Measurements from ENCODE around the gene PRPF19.

The PRPF19 gene

DNA sequence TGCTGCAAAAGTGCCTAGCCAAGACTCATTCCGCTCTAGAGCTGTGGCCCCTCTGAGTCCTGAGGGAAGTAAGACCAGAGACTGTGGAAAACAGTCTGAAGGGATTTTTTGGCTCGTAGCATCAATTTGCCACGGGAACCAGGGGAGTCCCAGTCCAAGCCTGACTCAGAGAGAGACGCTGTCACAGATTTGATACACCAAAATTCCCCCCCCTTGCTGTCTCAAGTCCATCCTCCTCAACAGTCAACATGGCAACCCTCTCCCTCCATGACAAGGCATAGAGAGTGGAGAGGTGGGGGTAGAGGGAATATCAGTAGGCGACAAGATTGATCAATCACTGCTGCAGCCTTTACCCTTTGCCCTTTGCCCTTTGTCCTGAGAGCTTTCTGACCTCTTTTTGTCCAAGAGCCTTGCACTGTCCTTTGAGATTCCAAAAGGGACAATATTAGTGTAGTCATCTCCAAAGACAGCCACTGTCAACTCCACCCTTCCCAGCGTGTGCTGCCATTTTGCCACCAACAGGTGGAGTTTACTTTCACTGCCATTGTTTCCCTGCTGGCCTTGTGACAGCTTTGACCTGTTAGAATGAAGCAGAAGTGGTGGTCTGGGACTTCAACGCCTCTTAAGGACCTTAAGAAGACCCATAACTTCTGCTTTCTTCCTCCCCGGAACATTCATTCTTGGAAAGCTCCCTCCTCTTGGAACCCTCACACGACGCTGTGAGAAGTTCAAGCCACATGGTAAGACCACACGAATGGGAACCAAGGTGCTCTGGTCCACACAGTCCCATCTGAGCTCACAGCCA is 38.3 kb upstream of the PRPF19 start:
- H3K36me3 ChIP-seq (ENCODE audit: insufficient read depth, low read length), result no peaks in the 10 kb centered on the region
- H3K9me3 ChIP-seq (ENCODE audit: insufficient read depth, low read length, severe bottlenecking), result no peaks in the 10 kb centered on the region
- no peak overlapping the region for H3K4me2 ChIP-seq (ENCODE audit: insufficient read depth, low read length)
- H2AFZ ChIP-seq (ENCODE audit: low read depth, low read length), result no peak overlapping the region
- no peaks in the 10 kb centered on the region for H3K4me1 ChIP-seq (ENCODE audit: insufficient read depth, low read length)
- no peaks in the 10 kb centered on the region for H3K27me3 ChIP-seq (ENCODE audit: insufficient read depth, low read length, poor library complexity)
- DNase-seq, result no peak
- no peak for ATAC-seq (ENCODE audit: insufficient read depth, low read depth)
- H4K20me1 ChIP-seq (ENCODE audit: insufficient read depth, low read length), result no peaks in the 10 kb centered on the region
- H3K9ac ChIP-seq (ENCODE audit: low read depth, low read length), result no peak overlapping the region
- TF ChIP-seq EZH2 (IDR thresholded peaks at IDR 0.05; ENCODE audit: borderline replicate concordance, low read depth, low read length, severe bottlenecking), result no peak
- TF ChIP-seq, protein P1, sequence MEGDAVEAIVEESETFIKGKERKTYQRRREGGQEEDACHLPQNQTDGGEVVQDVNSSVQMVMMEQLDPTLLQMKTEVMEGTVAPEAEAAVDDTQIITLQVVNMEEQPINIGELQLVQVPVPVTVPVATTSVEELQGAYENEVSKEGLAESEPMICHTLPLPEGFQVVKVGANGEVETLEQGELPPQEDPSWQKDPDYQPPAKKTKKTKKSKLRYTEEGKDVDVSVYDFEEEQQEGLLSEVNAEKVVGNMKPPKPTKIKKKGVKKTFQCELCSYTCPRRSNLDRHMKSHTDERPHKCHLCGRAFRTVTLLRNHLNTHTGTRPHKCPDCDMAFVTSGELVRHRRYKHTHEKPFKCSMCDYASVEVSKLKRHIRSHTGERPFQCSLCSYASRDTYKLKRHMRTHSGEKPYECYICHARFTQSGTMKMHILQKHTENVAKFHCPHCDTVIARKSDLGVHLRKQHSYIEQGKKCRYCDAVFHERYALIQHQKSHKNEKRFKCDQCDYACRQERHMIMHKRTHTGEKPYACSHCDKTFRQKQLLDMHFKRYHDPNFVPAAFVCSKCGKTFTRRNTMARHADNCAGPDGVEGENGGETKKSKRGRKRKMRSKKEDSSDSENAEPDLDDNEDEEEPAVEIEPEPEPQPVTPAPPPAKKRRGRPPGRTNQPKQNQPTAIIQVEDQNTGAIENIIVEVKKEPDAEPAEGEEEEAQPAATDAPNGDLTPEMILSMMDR (IDR thresholded peaks at IDR 0.05; ENCODE audit: borderline replicate concordance, extremely low read depth, low read length, poor library complexity, severe bottlenecking), result peak; percentile 35
- H3K79me2 ChIP-seq (ENCODE audit: insufficient read depth, low read length), result no peaks in the 10 kb centered on the region
- H3K4me3 ChIP-seq (ENCODE audit: low read depth in 1 of 2, low read length in 2 of 2), result no peak overlapping the region
- H3K27ac ChIP-seq (ENCODE audit: low read length), result no peak overlapping the region

DNA sequence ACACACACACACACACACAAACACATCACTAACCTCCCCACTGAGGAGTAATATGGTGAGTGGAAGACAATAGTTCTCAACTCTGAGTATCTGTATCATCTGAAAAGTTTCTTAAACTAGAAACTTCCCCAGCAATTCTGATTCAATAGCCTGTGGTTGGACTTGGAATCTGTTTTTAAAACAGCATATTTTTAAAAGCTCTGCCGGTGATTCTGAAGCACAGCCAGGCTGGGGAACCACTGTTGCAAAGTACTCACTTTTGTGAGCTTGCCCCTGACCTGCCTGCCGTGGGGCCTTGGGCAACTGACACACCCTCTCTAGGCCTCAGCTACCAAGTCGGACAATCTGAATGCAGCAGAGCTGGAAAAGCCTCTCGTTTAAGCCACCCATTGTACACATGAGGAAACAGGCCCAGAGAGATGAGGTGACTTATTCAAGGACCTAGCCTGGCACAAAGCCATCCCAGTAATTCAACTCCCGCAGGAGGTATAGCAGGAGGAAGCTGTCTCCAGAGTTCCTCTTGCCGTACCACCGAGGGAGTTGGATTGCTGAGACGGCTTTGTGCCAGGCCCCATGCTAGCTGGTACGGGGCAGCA is 36.7 kb upstream of the PRPF19 start:
- H3K27me3 ChIP-seq (ENCODE audit: insufficient read depth, low read length, poor library complexity), result peaks cover 4% of the 10 kb centered on the region
- H3K4me3 ChIP-seq (ENCODE audit: low read depth in 1 of 2, low read length in 2 of 2), result no peak overlapping the region
- no peak overlapping the region for H2AFZ ChIP-seq (ENCODE audit: low read depth, low read length)
- H3K36me3 ChIP-seq (ENCODE audit: insufficient read depth, low read length), result no peaks in the 10 kb centered on the region
- ATAC-seq (ENCODE audit: insufficient read depth, low read depth) (no peak), DNase-seq (no peak)
- H3K9ac ChIP-seq (ENCODE audit: low read depth, low read length), result no peak overlapping the region
- H4K20me1 ChIP-seq (ENCODE audit: insufficient read depth, low read length), result no peaks in the 10 kb centered on the region
- H3K4me2 ChIP-seq (ENCODE audit: insufficient read depth, low read length), result no peak overlapping the region
- H3K9me3 ChIP-seq (ENCODE audit: insufficient read depth, low read length, severe bottlenecking), result no peaks in the 10 kb centered on the region
- TF ChIP-seq, protein P1 (IDR thresholded peaks at IDR 0.05; ENCODE audit: borderline replicate concordance, extremely low read depth, low read length, poor library complexity, severe bottlenecking), result no peak
- no peak for TF ChIP-seq EZH2 (IDR thresholded peaks at IDR 0.05; ENCODE audit: borderline replicate concordance, low read depth, low read length, severe bottlenecking)
- no peak overlapping the region for H3K27ac ChIP-seq (ENCODE audit: low read length)
- no peaks in the 10 kb centered on the region for H3K79me2 ChIP-seq (ENCODE audit: insufficient read depth, low read length)
- no peaks in the 10 kb centered on the region for H3K4me1 ChIP-seq (ENCODE audit: insufficient read depth, low read length)

DNA sequence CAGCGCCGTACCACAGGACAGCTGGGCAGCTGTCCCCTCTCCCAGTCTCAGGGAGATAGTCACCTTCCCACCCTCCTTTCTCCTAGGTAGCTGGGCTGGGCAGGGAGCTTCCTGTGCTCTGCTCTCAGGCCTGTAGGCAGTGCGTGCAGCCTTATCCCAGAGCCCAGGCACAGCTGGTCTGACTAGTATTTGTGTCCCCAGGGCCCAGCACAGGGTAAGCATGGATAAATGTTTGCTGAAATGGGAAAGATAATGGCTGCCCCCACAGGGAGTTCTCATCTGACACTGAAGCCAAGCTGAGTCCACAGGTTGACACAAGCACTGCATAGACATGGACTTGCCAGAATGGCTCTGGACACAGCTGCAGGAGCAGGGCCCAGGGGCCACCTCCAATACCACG is 35.8 kb upstream of the PRPF19 start:
- Histone ChIP-seq H3K79me2 (ENCODE audit: insufficient read depth, low read length) (no peaks in the 10 kb centered on the region), H3K36me3 (ENCODE audit: insufficient read depth, low read length) (no peaks in the 10 kb centered on the region), H3K4me3 (ENCODE audit: low read depth in 1 of 2, low read length in 2 of 2) (no peak overlapping the region), H2AFZ (ENCODE audit: low read depth, low read length) (no peak overlapping the region), H3K4me2 (ENCODE audit: insufficient read depth, low read length) (no peak overlapping the region), H3K9ac (ENCODE audit: low read depth, low read length) (no peak overlapping the region), H4K20me1 (ENCODE audit: insufficient read depth, low read length) (no peaks in the 10 kb centered on the region), H3K27me3 (ENCODE audit: insufficient read depth, low read length, poor library complexity) (peaks cover 4% of the 10 kb centered on the region), H3K27ac (ENCODE audit: low read length) (no peak overlapping the region), H3K4me1 (ENCODE audit: insufficient read depth, low read length) (no peaks in the 10 kb centered on the region), H3K9me3 (ENCODE audit: insufficient read depth, low read length, severe bottlenecking) (no peaks in the 10 kb centered on the region)
- no peak for ATAC-seq (ENCODE audit: insufficient read depth, low read depth)
- no peak for DNase-seq
- no peak for TF ChIP-seq EZH2 (IDR thresholded peaks at IDR 0.05; ENCODE audit: borderline replicate concordance, low read depth, low read length, severe bottlenecking)
- TF ChIP-seq, protein P1 (IDR thresholded peaks at IDR 0.05; ENCODE audit: borderline replicate concordance, extremely low read depth, low read length, poor library complexity, severe bottlenecking), result no peak

All from DND-41 (cell line).